Endometrium (tissue), 2 donors: ENCODE measurements around the gene DYNLT2.

Source experiments
- FAIRE-seq: peaks from 2 replicates; lab custom pipeline; 2012; peaks lifted over from hg19 to GRCh38; lab: Jason Lieb, UNC
- donor health status: control.
- donor health status: control.

DYNLT2 gene

GRCh38 chr6:169729961-169730360, 21.4 kb downstream of the DYNLT2 start:
- no peak for FAIRE-seq

GRCh38 chr6:169726963-169727362, 24.4 kb downstream of the DYNLT2 start:
- no peak for FAIRE-seq

GRCh38 chr6:169726049-169726400, 25.3 kb downstream of the DYNLT2 start:
- no peak for FAIRE-seq

- FAIRE-seq = no peak
Measured at GRCh38 chr6:169725125-169726048, 26.0 kb downstream of the DYNLT2 start.

GRCh38 chr6:169724494-169725124, 26.8 kb downstream of the DYNLT2 start, which contains the start of gene PHF10:
Gene PHF10, minus strand, starts transcription at chr6:169724500. Its CDS starts 569 bp downstream, at chr6:169723931.
- FAIRE-seq = no peak

- FAIRE-seq = no peak
Measured at GRCh38 chr6:169723991-169724493, 27.3 kb downstream of the DYNLT2 start.

GRCh38 chr6:169723200-169723909, 28.0 kb downstream of the DYNLT2 start:
- FAIRE-seq = no peak

- peak; percentile 57 for FAIRE-seq
Measured at GRCh38 chr6:169722362-169723199, 28.8 kb downstream of the DYNLT2 start.

- FAIRE-seq = no peak
Measured at GRCh38 chr6:169720207-169720855, 31.0 kb downstream of the DYNLT2 start.

GRCh38 chr6:169719117-169719516, 32.3 kb downstream of the DYNLT2 start:
- no peak for FAIRE-seq

- no peak for FAIRE-seq
Measured at GRCh38 chr6:169714595-169714994, 36.8 kb downstream of the DYNLT2 start.

- FAIRE-seq = no peak
Measured at GRCh38 chr6:169714178-169714577, 37.2 kb downstream of the DYNLT2 start.

- no peak for FAIRE-seq
Measured at GRCh38 chr6:169710009-169710408, 41.4 kb downstream of the DYNLT2 start.

GRCh38 chr6:169709293-169709692, 42.1 kb downstream of the DYNLT2 start:
- no peak for FAIRE-seq

- FAIRE-seq = no peak
Measured at GRCh38 chr6:169707772-169708171, 43.6 kb downstream of the DYNLT2 start.

- FAIRE-seq = no peak
Measured at GRCh38 chr6:169702840-169703246, 48.5 kb downstream of the DYNLT2 start.

- peak; percentile 50 for FAIRE-seq
Measured at GRCh38 chr6:169701954-169702839, 49.2 kb downstream of the DYNLT2 start, which contains the start of the genes C6orf120 and WDR27. Gene C6orf120, plus strand, starts transcription at chr6:169702126. Its CDS starts 334 bp downstream, at chr6:169702460. Gene WDR27, minus strand, starts transcription at chr6:169702029. Its CDS starts 13,024 bp downstream, at chr6:169689005.

GRCh38 chr6:169701311-169701953, 49.9 kb downstream of the DYNLT2 start:
- no peak for FAIRE-seq

- no peak for FAIRE-seq
Measured at GRCh38 chr6:169700296-169700695, 51.1 kb downstream of the DYNLT2 start.
